DND-41 (cell line): Measurements from ENCODE around the gene FAM53B.
A peak's percentile ranks its signal among the peaks of the same experiment; 100 is the strongest.

ENCODE experiments used
- ATAC-seq: fragments of 200-7000 bp; cut with Tn5 transposase; 3 replicates; pipeline ENCODE4 v1.9.1; 2021; ENCODE audit warnings: low read depth; ENCODE audit not compliant: insufficient read depth
- DNase-seq: peaks from one replicate; pipeline ENCODE4 v3.0.0-alpha.2; 2020
- H2AFZ ChIP-seq: 2 replicates; pipeline ENCODE4 v1.6.0; 2012; ENCODE audit warnings: low read depth, low read length
- H3K27ac ChIP-seq: 2 replicates; pipeline ENCODE4 v1.5.1; 2012; ENCODE audit warnings: low read length, inconsistent platforms
- H3K27me3 ChIP-seq: fragments of 200-600 bp; sonication (generic); 2 replicates; pipeline ENCODE4 v1.6.0; 2012; ENCODE audit warnings: low read length, mild to moderate bottlenecking, inconsistent platforms; ENCODE audit not compliant: insufficient read depth, poor library complexity
- H3K36me3 ChIP-seq: 2 replicates; pipeline ENCODE4 v1.5.1; 2012; ENCODE audit warnings: low read length, inconsistent platforms; ENCODE audit not compliant: insufficient read depth
- H3K4me1 ChIP-seq: 2 replicates; pipeline ENCODE4 v1.5.1; 2012; ENCODE audit warnings: mild to moderate bottlenecking, low read length; ENCODE audit not compliant: insufficient read depth
- H3K4me2 ChIP-seq: 2 replicates; pipeline ENCODE4 v1.6.0; 2012; ENCODE audit warnings: mild to moderate bottlenecking, moderate library complexity, low read length, inconsistent platforms; ENCODE audit not compliant: insufficient read depth
- H3K4me3 ChIP-seq, 2 experiments: fragments of 200-600 bp in 1 of 2; shearing (Covaris generic) in 1 of 2; 2 replicates each; pipeline ENCODE4 v1.5.1; 2012 to 2016; ENCODE audit warnings: inconsistent platforms in 2 of 2, low read length in 2 of 2, mild to moderate bottlenecking in 2 of 2, low read depth in 1 of 2, moderate library complexity in 1 of 2
- H3K79me2 ChIP-seq: 2 replicates; pipeline ENCODE4 v1.6.0; 2012; ENCODE audit warnings: low read length, inconsistent platforms; ENCODE audit not compliant: insufficient read depth
- H3K9ac ChIP-seq: 2 replicates; pipeline ENCODE4 v1.6.0; 2012; ENCODE audit warnings: low read depth, mild to moderate bottlenecking, inconsistent platforms, low read length, moderate library complexity
- H3K9me3 ChIP-seq: 2 replicates; pipeline ENCODE4 v1.5.1; 2012; ENCODE audit warnings: low read length, moderate library complexity, mild to moderate bottlenecking, inconsistent platforms; ENCODE audit not compliant: insufficient read depth, severe bottlenecking
- H4K20me1 ChIP-seq: 2 replicates; pipeline ENCODE4 v1.6.0; 2012; ENCODE audit warnings: low read length; ENCODE audit not compliant: insufficient read depth
- EZH2 ChIP-seq: IDR thresholded peaks from 3 replicates; pipeline ENCODE4 v1.6.1; 2012; ENCODE audit warnings: borderline replicate concordance, low read depth, mild to moderate bottlenecking, moderate library complexity, low read length, inconsistent platforms; ENCODE audit not compliant: severe bottlenecking
- TF ChIP-seq, protein P1 (sequence below): IDR thresholded peaks from 2 replicates; pipeline ENCODE4 v1.5.1; 2012; ENCODE audit warnings: borderline replicate concordance, low read length, moderate library complexity, mild to moderate bottlenecking; ENCODE audit not compliant: poor library complexity, severe bottlenecking; ENCODE audit errors: extremely low read depth

Gene FAM53B

DNA sequence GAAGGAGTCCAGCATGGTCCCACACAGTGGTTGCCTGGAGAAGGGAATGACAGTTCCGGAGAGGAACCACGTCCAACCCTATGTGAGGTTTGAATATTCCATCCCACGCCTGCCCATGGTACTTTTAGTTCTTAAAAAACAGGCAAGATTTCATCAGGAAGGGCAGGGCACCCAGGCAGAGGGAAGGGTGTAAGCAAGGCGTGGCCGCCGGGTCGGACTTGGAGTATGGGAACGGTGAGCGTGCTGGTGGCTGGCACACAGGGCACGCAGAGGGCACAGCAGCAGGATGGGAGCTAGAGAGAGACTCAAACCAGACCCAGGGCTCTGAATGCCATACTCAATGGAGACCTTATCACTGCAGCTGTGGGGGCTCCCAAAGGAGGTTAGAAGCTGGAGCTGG, 34.3 kb downstream of the FAM53B start:
- peaks cover 55% of the 10 kb centered on the region for H3K36me3 ChIP-seq
- DNase-seq = peak; percentile 27
- ATAC-seq = peak; percentile 66
- H2AFZ ChIP-seq = no peak overlapping the region
- H4K20me1 ChIP-seq = peaks cover 88% of the 10 kb centered on the region
- no peak overlapping the region for H3K9ac ChIP-seq
- peaks cover 10% of the 10 kb centered on the region; the same call in 1 of the 2 replicates for H3K4me1 ChIP-seq
- peak overlapping the region; percentile 46; the same call in 1 of the 2 replicates for H3K27ac ChIP-seq
- no peaks in the 10 kb centered on the region for H3K9me3 ChIP-seq
- no peaks in the 10 kb centered on the region for H3K27me3 ChIP-seq
- H3K4me2 ChIP-seq = no peak overlapping the region
- H3K79me2 ChIP-seq = peaks cover 99% of the 10 kb centered on the region
- H3K4me3 ChIP-seq = no peak overlapping the region
- TF ChIP-seq, protein P1, sequence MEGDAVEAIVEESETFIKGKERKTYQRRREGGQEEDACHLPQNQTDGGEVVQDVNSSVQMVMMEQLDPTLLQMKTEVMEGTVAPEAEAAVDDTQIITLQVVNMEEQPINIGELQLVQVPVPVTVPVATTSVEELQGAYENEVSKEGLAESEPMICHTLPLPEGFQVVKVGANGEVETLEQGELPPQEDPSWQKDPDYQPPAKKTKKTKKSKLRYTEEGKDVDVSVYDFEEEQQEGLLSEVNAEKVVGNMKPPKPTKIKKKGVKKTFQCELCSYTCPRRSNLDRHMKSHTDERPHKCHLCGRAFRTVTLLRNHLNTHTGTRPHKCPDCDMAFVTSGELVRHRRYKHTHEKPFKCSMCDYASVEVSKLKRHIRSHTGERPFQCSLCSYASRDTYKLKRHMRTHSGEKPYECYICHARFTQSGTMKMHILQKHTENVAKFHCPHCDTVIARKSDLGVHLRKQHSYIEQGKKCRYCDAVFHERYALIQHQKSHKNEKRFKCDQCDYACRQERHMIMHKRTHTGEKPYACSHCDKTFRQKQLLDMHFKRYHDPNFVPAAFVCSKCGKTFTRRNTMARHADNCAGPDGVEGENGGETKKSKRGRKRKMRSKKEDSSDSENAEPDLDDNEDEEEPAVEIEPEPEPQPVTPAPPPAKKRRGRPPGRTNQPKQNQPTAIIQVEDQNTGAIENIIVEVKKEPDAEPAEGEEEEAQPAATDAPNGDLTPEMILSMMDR = no peak
- TF ChIP-seq EZH2 = no peak

DNA sequence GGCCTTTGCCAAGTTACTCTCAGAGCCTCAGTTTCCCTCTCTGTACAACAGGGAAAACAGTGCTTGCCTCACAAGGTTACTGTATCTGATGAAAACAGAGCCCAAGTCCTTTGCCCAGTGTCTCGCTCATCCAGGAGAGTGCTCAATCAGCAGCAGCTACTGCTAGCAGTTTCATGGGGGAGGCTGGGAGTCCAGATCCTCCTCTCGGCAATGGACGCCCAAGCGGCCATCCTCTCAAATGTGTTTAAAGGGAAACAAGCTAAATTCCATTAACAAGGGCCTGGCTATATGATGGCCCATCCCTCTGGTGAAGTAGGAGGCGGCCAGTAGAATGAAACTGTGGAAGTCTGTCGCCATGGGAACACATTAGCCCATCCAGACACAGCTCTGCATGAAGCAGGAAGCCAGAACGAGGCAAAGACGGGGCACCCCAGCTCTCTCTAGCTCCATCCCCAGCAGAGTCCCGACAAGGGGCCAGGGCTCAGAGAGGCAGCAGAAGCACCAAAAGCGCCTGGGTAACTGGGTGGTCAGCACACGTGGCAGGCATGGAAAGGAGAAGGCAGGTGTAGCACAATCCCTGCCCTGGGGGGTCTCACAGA, 35.2 kb downstream of the FAM53B start:
- Histone ChIP-seq H2AFZ (no peak overlapping the region), H3K4me1 (peaks cover 10% of the 10 kb centered on the region; the same call in 1 of the 2 replicates), H3K36me3 (peaks cover 61% of the 10 kb centered on the region), H3K4me3 (no peak overlapping the region), H3K9me3 (no peaks in the 10 kb centered on the region), H4K20me1 (peaks cover 91% of the 10 kb centered on the region), H3K4me2 (no peak overlapping the region), H3K27ac (peak overlapping the region; percentile 50), H3K27me3 (no peaks in the 10 kb centered on the region), H3K79me2 (peaks cover 100% of the 10 kb centered on the region), H3K9ac (no peak overlapping the region)
- DNase-seq (no peak), ATAC-seq (no peak)
- TF ChIP-seq, protein P1 = no peak
- no peak for TF ChIP-seq EZH2

DNA sequence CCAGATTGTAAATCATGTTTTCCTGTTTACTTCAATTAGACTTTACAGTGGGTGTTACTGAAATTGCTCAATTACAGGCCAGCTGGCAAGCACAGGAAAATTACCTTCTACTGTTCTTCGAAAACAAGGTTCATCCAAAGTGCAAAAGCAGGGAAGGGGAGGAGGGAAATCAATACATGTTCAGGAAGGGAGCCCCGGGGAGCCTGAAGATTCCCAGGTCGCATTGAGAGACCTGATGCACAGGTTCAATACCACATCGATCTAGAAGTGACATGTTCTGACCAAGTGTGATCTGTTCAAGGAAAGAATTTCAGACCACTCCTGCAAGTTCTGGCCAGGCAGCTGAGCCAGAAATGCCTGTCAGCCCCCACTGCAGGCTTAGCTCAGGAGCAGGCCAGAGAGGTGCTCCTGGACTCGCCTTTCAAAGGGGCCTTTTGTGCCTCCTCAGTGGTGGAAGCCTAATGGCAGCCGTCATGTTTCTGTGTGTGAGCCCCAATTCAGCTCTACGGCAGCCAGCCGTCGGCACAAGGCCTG, 35.9 kb downstream of the FAM53B start:
- Histone ChIP-seq H3K9me3 (no peaks in the 10 kb centered on the region), H3K9ac (no peak overlapping the region), H3K27me3 (no peaks in the 10 kb centered on the region), H3K4me2 (no peak overlapping the region), H3K79me2 (peaks cover 100% of the 10 kb centered on the region), H3K4me1 (peaks cover 10% of the 10 kb centered on the region; the same call in 1 of the 2 replicates), H2AFZ (no peak overlapping the region), H3K4me3 (no peak overlapping the region), H3K36me3 (peaks cover 68% of the 10 kb centered on the region), H3K27ac (peak overlapping the region; percentile 50), H4K20me1 (peaks cover 91% of the 10 kb centered on the region)
- no peak for ATAC-seq
- no peak for DNase-seq
- TF ChIP-seq, protein P1 = no peak
- TF ChIP-seq EZH2 = no peak
